OCI-LY1 (cell line): ENCODE results near the gene OSBPL5.

ENCODE experiments used
- CTCF ChIP-seq: fragments of 200-600 bp; sonication (generic), shearing (Covaris generic); IDR thresholded peaks from 2 replicates; pipeline ENCODE4 v1.5.1; 2017; ENCODE audit warnings: mild to moderate bottlenecking, antibody characterized with exemption, low read length, moderate library complexity, mixed read lengths
- EZH2 ChIP-seq: fragments of 200-600 bp; sonication (generic), shearing (Covaris generic); IDR thresholded peaks from 2 replicates; pipeline ENCODE4 v1.8.0; 2017; ENCODE audit warnings: borderline replicate concordance, mixed run types, mild to moderate bottlenecking, antibody characterized with exemption, low read length, moderate library complexity, mixed read lengths

GRCh38 chr11:3120071-3120792 is 44.9 kb downstream of the OSBPL5 start:
- no peak for TF ChIP-seq CTCF
- no peak for TF ChIP-seq EZH2
